ENCODE results near the gene SOX18.

- no peak for TF ChIP-seq CTCF (IDR thresholded peaks at IDR 0.05 in 4 of 5, conservative IDR thresholded peaks at IDR 0.05 in 1 of 5)
- no peak for TF ChIP-seq POLR2A (IDR thresholded peaks at IDR 0.05)
These were observed 28.1 kb upstream of the SOX18 start for GRCh38 chr20:64077541-64077875.

All from gastrocnemius medialis (tissue), 4 donors.